ENCODE measurements around the gene GC. TPM values are rescaled to one million over a fixed set of nuclear protein-coding genes. Genes with fewer than 3 reads are reported as not detected.

The GC gene
- total RNA-seq, 1 donor from 2014 or later = not detected

DNA sequence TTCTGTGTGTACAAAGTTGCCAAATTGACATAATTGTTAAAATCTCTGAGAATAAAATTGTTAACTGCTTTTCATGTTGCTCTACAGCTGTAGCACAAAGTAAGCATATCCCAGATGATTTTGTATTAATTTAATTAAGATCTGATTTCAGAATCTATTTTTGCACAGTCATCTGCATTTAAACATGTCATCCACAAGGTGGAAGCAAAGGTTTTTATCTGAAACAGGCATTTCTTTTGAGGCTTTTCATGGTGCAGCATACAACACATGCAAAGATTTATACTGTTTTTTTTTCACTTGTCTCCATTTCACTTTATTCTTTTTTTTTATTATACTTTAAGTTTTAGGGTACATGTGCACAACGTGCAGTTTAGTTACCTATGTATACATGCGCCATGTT, 51.2 kb downstream of the GC start:
- Mint-ChIP-seq H3K27me3 (ENCODE audit: unreplicated experiment) (peaks cover 13% of the 10 kb centered on the region), H3K36me3 (ENCODE audit: unreplicated experiment) (no peaks in the 10 kb centered on the region), H3K27ac (ENCODE audit: unreplicated experiment) (no peak overlapping the region), H3K9me3 (ENCODE audit: unreplicated experiment) (peaks cover 16% of the 10 kb centered on the region), H3K4me3 (ENCODE audit: unreplicated experiment) (no peak overlapping the region), H3K4me1 (ENCODE audit: unreplicated experiment) (no peaks in the 10 kb centered on the region)
- no peak for DNase-seq (ENCODE audit: extremely low spot score, unreplicated experiment)
- TF ChIP-seq, protein P1, sequence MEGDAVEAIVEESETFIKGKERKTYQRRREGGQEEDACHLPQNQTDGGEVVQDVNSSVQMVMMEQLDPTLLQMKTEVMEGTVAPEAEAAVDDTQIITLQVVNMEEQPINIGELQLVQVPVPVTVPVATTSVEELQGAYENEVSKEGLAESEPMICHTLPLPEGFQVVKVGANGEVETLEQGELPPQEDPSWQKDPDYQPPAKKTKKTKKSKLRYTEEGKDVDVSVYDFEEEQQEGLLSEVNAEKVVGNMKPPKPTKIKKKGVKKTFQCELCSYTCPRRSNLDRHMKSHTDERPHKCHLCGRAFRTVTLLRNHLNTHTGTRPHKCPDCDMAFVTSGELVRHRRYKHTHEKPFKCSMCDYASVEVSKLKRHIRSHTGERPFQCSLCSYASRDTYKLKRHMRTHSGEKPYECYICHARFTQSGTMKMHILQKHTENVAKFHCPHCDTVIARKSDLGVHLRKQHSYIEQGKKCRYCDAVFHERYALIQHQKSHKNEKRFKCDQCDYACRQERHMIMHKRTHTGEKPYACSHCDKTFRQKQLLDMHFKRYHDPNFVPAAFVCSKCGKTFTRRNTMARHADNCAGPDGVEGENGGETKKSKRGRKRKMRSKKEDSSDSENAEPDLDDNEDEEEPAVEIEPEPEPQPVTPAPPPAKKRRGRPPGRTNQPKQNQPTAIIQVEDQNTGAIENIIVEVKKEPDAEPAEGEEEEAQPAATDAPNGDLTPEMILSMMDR (IDR thresholded peaks at IDR 0.05) = peak; percentile 58

DNA sequence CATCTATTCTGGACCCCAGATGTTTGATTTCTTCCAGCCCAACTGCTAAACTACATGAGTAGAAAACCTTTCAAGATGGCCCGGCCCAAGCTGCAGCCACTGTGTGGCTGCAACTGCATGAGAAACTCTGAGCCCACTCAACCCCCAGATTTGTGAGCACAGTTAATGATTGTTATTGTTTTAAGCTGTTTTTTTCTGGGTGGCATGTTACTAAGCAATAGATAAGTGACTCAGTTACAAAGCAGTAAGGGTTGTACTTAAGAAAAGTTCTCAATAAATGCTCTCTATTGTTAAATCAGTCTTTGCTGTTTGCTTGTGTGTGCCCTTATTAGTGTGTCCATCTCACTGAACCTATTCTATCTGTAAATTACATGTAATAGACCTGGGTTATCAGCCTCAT, 51.8 kb downstream of the GC start:
- H3K4me1 Mint-ChIP-seq (ENCODE audit: unreplicated experiment) = no peaks in the 10 kb centered on the region
- H3K36me3 Mint-ChIP-seq (ENCODE audit: unreplicated experiment) = no peaks in the 10 kb centered on the region
- DNase-seq (ENCODE audit: extremely low spot score, unreplicated experiment) = no peak
- H3K27ac Mint-ChIP-seq (ENCODE audit: unreplicated experiment) = no peak overlapping the region
- peaks cover 12% of the 10 kb centered on the region for H3K9me3 Mint-ChIP-seq (ENCODE audit: unreplicated experiment)
- peaks cover 13% of the 10 kb centered on the region for H3K27me3 Mint-ChIP-seq (ENCODE audit: unreplicated experiment)
- TF ChIP-seq, protein P1 (IDR thresholded peaks at IDR 0.05) = no peak
- no peak overlapping the region for H3K4me3 Mint-ChIP-seq (ENCODE audit: unreplicated experiment)

DNA sequence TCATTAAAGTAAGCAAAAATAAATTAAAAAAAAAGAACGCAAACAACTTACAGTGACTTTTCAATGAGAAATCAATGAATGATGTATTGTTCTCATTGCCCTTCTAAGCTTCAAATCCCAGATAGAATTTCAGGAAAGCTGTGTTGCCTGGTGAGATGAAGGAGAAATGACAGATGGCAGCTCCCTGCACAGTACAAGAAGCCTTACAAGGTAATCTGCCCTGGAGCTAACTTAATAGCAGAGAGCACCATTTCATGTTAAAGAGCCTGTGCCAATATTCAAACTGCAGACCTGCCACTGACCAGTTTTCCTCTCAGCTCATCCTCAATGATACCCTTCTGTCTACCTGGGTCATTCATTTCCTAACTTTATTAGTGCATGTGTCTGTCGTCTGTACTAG, 54.0 kb downstream of the GC start:
- Mint-ChIP-seq H3K4me3 (ENCODE audit: unreplicated experiment) (no peak overlapping the region), H3K4me1 (ENCODE audit: unreplicated experiment) (no peaks in the 10 kb centered on the region), H3K27me3 (ENCODE audit: unreplicated experiment) (peaks cover 22% of the 10 kb centered on the region), H3K36me3 (ENCODE audit: unreplicated experiment) (no peaks in the 10 kb centered on the region), H3K27ac (ENCODE audit: unreplicated experiment) (no peak overlapping the region), H3K9me3 (ENCODE audit: unreplicated experiment) (no peaks in the 10 kb centered on the region)
- TF ChIP-seq, protein P1 (IDR thresholded peaks at IDR 0.05) = no peak
- DNase-seq (ENCODE audit: extremely low spot score, unreplicated experiment) = no peak

DNA sequence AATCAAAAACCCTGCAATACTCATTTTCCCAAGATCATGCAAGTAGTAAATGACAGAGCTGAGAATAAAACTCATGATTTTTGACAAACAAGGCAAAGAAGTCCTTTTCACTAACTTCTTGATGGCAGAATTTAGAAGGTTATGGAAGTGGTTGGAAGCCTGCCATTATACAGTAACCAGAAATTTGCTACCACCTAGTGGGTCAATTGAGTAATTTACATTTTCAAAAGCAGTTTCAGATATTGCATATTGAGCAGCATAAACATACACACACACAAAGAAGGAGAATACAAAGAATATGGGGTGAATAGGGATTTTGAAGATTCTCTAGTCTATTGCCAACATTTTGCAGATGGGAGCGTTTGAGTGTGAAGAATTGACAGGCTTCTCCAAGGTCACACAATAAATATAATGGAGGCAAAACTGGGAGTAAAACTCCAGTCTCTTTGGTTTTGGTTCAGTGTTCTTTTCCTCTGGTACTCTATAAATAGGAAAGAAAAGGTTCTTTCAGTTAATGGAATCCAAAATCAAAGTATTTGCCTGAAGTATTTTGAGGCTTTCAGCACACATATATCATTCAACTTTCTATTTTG, 70.2 kb downstream of the GC start:
- Mint-ChIP-seq H3K27ac (ENCODE audit: unreplicated experiment) (no peak overlapping the region), H3K4me3 (ENCODE audit: unreplicated experiment) (no peak overlapping the region), H3K9me3 (ENCODE audit: unreplicated experiment) (no peaks in the 10 kb centered on the region), H3K4me1 (ENCODE audit: unreplicated experiment) (peaks cover 15% of the 10 kb centered on the region), H3K27me3 (ENCODE audit: unreplicated experiment) (peaks cover 26% of the 10 kb centered on the region), H3K36me3 (ENCODE audit: unreplicated experiment) (no peaks in the 10 kb centered on the region)
- DNase-seq (ENCODE audit: extremely low spot score, unreplicated experiment) = no peak
- TF ChIP-seq, protein P1 (IDR thresholded peaks at IDR 0.05) = peak; percentile 71

DNA sequence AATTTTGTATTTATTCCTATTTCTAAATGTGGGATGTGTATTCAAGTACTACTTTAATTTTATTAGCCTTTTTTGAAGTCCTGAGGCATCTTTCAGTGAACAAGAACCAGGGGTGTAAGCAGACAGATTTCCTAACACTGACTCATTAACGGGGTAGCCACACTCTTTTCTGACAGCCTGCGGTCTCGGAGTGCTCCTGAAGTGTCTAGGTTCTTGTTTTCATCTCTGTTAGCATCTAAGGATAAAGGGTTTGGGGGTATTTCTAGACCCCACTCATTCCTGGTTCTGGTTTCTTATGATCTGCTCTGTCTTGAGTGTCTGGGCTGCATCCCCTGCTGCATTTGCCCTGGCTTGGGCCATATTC, 71.9 kb downstream of the GC start:
- no peak overlapping the region for H3K4me3 Mint-ChIP-seq (ENCODE audit: unreplicated experiment)
- peaks cover 19% of the 10 kb centered on the region for H3K27me3 Mint-ChIP-seq (ENCODE audit: unreplicated experiment)
- H3K4me1 Mint-ChIP-seq (ENCODE audit: unreplicated experiment) = peaks cover 15% of the 10 kb centered on the region
- H3K36me3 Mint-ChIP-seq (ENCODE audit: unreplicated experiment) = no peaks in the 10 kb centered on the region
- no peak for DNase-seq (ENCODE audit: extremely low spot score, unreplicated experiment)
- H3K9me3 Mint-ChIP-seq (ENCODE audit: unreplicated experiment) = no peaks in the 10 kb centered on the region
- H3K27ac Mint-ChIP-seq (ENCODE audit: unreplicated experiment) = no peak overlapping the region
- TF ChIP-seq, protein P1 (IDR thresholded peaks at IDR 0.05) = no peak

Data from osteocyte (in vitro differentiated cells).